Ovary (tissue), 3 donors: Measurements from ENCODE around the gene COX6A1.

Experiments
- CTCF ChIP-seq, 3 donors: fragments of 450-650 bp in 2 of 3; fragments of 200-600 bp in 1 of 3; IDR thresholded peaks; one replicate each; pipeline versions ENCODE4 v1.5.1 to v1.8.0; 2016 to 2022; ENCODE audit warnings: antibody characterized with exemption in 3 of 3, mild to moderate bottlenecking in 1 of 3
- EP300 ChIP-seq: sonication (generic); formaldehyde crosslinking; IDR thresholded peaks from one replicate; pipeline ENCODE4 v1.6.1; 2017; ENCODE audit warnings: antibody characterized with exemption
- POLR2A ChIP-seq: fragments of 450-650 bp; IDR thresholded peaks from one replicate; pipeline ENCODE4 v1.6.1; 2017; ENCODE audit warnings: antibody characterized with exemption, mild to moderate bottlenecking, moderate library complexity
- donor health status: DM: no; HTN: no; CAD: no.

- no peak for TF ChIP-seq POLR2A
- no peak for TF ChIP-seq CTCF (IDR thresholded peaks at IDR 0.05)
- TF ChIP-seq EP300, result no peak
Observed at GRCh38 chr12:120457133-120457532, 19.2 kb downstream of the COX6A1 start.
